Inflammatory macrophage treated with lipopolysaccharide for 4 hours (primary cell): ENCODE data around the gene ATP5PB.

Source experiments
- DNase-seq: peaks from one replicate; pipeline ENCODE4 v3.0.0-alpha.2; 2020

Gene ATP5PB

GRCh38 chr1:111446967-111447892 is 2.0 kb upstream of the ATP5PB start:
- DNase-seq = no peak

- DNase-seq = no peak
Observed at GRCh38 chr1:111448482-111448917, 764 bp upstream of the ATP5PB start.

- DNase-seq = peak; percentile 12
Observed at GRCh38 chr1:111449703-111450017, 396 bp downstream of the ATP5PB start.

DNA sequence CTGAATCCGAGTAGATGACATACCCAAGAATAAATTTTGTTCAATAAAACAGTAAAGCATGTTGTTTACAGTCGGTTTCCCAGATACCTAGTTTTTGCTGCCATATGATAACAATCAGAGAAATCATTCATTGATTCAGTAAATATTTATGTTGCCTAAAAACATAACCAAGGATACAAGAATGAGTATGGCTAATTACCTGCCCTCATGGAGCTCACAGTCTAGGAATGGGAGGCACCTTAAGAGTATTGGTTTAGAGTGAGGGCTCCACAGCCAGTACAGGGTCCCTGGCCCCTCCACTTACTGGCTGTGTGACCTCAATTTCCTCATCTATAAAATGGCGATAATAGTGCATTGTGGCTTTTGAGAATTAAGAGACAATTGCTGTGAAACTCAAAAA is 921 bp downstream of the ATP5PB start:
- DNase-seq = no peak

- no peak for DNase-seq
Observed at GRCh38 chr1:111452581-111452980, 3.3 kb downstream of the ATP5PB start.

DNA sequence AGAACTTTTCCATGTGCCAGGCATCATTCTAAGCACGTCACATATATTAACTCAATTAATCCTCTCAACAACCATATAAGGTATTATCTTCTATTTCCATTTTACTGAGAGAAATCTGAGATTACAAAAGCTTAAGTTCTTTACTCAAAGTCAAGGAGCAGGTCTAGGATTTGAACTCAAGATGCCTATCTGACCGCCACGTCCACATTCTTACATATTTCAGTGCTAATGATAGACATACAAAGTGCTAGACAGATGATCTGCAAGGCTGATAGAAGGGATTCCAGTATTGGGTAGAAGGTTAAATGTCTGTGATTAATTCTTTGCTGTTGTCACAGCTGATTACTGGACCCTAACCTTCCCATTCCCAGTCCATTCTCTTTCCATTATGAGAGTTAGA is 4.4 kb downstream of the ATP5PB start:
- DNase-seq = no peak

DNA sequence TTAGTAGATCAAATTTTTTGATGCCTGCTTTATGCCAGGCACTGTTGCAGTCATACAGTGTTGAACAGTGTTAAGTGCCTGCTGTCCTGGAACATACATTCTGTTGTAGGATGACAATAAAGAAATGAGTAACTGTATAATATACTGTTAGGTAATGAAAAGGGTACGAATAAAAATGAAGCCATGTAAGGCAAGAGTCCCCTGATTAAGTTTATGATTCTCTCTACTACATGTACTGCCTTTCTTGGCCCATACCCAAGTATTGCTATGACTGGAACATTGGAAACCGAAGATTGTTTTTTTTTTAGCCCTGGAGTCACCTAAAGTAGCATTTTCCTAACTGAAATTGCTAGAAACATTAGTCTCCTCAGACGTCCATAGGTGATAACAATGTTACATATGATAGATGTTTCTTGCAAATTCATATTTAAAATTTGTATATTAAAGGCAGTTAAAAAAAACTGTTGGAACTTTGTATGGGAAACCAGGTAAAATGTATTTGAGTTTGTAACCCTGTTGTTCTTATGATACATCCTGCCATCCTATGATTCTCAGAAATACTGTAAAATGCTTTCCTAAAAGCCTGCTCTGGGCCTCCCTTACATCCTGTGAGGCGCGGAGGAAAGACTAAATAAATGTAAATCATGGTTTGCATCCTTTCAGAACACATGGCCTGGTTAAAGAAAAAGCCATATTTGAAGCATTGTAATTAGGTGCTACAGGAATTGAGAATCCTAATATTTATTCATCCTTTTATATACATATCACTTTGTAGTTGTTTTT is 5.8 kb downstream of the ATP5PB start:
- no peak for DNase-seq

DNA sequence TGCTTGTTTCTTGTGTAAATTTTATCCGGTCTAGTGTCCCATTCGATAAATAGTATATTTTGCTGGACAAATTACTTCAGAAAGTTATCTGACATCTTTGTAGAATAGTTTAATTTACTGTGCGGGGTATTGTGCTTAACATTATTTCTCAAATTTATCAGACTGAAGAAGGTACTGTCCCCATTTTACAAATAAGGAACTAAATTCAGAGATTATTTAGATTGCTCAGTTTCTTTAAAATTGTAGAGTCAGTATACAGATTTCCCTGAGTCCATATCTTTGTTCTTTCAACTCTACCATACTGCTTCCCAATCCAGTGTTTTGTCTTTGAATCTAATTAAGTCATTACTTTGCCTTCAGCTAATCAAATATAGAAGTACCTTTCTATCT is 6.4 kb downstream of the ATP5PB start:
- no peak for DNase-seq

GRCh38 chr1:111461765-111462164 is 12.5 kb downstream of the ATP5PB start:
- no peak for DNase-seq

GRCh38 chr1:111462370-111463028 is 13.2 kb downstream of the ATP5PB start:
- no peak for DNase-seq

DNA sequence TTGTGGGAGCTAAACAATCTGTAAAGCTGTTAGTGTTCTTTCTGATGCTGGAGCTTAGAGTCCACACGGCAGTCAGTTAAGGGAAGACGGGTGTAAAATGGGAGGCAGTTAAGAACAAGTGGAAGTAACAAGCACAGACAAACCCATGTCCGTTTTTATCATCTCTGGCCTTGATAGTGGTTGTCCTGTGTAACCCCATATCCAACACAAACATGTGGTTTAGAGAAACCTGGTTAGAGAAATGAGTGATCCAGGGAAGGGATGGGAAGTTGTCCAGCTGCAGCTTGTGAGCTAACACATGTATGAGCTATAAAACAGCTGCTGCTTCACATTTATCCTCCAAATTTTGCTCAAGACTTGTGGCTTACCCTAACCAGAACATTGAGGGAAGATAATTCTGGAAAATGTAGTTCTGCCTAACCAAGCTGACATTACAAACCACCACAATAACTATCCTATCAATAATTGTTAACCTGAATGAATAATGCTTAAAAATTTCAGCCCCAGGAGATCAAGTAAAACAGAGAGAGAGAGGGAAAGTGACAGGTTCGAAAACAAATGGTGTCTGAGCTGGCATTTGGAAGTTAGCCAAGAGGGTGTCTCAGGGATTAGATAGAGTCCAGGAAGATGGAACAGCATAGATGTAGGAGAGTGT is 13.9 kb downstream of the ATP5PB start:
- DNase-seq = no peak

DNA sequence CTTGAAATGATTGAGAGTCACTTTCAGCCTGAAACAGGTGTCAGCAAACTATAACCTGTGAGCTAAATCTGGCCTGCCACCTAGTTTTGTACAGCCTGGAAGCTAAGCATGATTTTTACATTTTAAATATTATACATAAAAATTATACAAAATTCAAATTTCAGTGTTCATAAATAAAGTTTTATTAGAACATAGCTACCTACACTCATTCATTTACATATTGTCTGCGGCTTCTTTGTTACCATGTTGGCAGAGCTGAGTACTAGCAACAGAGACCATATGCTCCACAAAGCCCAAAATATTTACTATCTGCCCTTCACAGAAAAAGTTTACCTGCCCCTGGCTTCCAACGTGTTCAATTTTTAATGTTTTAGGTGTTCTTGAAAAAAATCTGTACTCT is 16.5 kb downstream of the ATP5PB start:
- DNase-seq = no peak

DNA sequence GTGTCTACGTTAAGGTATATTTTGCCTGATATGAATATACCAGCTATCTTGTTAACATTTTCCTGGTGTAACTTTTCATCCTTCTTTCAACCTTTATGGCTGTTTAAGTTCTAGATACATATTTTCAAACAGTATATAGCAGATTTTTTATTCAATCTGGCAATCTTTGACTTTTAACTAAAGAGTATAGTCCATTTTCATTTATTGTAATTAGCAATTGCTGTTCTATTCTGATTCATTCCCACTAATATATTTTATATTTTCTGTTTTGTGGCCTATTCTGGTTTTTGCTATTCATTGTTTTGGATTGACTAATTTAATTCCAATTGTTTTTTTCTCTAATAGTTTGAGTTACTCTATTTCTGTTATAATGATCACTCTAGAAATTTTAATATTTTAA is 17.2 kb downstream of the ATP5PB start:
- no peak for DNase-seq

DNA sequence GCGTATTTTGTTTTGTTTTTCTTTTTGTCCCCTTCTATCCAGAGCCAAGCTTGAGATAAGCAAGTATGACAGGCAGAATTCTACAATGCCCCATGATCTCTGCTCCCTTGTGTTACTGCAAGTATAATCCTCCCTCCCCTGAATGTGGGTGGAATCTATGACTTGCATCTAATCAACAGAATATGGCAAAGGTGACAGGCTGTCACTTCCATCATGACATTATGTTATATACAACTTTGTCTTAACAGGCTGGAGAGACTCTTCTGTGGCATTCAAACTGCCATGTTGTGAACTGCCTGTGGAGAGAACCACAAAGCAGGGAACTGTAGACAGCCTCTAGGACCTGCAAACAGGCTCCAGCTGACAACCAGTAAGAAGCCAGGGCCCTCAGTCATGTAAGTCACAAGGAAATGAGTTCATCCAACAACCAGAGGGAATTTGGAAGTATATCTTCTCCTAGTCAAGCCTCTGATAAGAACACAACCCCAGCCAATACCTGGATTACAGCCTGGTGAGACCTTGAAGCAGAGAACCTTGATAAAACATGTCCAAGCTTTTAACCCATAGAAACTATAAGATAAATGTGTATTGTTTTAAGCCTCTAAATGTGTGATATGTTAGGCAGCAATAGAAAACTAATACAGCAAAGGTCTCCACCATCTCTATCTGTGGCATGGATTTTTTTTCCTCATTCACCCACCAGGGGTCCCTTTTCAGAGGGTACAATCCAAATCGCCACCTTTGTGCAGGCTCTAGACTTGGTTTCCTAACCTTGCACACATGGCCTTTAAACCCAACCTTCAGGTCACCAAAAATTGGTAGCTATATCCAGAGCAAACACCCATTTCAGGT is 18.8 kb downstream of the ATP5PB start:
- DNase-seq = peak; percentile 60

GRCh38 chr1:111468717-111469100 is 19.4 kb downstream of the ATP5PB start:
- DNase-seq = no peak

- DNase-seq = no peak
Observed at GRCh38 chr1:111469539-111469938, 20.3 kb downstream of the ATP5PB start.

DNA sequence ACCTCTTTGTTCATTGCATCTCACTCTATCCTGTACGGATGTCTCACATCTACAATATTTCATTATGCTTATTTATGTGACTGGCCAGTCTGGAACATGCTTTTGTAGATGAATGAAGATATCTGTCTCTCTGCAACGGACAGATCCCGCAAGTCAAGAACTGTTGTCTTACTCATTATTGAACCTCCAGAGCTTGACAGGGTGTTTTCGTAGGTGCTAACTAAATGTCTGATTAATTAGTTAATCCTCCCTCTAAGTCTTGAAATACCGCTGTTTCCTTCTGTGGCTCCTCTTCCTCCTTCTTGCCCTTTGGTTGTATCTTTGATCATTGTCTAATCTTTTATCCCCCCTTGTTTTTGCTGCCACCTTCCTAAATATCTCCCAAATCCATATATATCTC is 21.3 kb downstream of the ATP5PB start:
- DNase-seq = no peak

DNA sequence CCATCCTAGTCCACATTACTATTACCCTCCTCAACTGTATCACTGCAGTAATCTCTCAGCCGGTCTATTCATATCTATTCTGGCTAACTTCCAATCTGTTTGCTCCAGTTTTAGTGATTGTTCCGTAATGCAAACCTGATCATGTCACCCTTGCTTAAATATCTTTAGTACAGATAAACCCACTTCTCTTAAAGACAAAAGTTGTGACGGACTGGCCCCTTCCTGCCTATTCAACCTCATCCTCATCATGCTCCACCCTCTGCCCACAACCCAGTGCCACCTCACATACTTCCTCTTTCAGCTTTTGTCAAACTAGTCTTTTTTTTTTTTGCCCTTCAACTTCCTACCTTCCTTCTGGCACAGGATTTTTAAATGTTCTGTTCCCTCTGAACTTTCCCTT is 21.7 kb downstream of the ATP5PB start:
- DNase-seq = peak; percentile 95

DNA sequence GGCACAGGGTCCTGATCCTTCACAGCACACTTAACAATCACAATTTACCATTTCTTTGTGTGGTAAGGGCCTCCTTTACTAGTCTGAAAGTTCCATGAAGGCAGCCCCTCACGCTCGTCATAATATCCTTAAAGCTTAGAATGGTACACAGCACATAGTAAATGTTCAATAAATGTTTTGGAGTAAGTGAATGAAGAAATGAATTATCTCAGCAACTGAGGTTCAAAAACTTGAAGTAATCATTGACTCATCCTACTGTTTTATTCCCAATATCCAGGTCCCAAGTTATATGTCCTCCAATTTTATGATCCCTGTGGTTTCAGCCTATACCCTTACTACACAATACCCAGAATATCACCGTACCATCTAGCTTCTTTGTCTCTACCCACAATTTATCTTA is 22.3 kb downstream of the ATP5PB start:
- DNase-seq = no peak

- no peak for DNase-seq
Observed at GRCh38 chr1:111474106-111474505, 24.8 kb downstream of the ATP5PB start.

DNA sequence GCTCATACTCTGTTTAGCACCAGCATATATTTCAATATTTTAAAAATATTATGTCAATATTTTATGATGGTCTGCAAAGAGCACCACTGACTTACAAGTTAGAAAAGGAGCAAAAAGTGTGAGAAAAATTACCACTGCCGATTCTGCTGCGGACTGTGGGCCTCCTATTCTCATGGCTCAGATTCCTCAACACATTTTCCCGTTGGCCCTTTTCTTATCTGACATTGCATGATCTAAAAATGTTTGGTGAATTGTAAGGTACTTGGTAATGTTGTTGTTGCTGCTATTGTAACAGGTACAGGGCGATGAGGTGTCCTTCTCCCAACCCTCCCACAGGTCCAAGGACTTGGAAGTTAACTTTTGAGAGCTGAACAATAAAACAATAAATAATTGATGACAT is 25.3 kb downstream of the ATP5PB start:
- DNase-seq = no peak

DNA sequence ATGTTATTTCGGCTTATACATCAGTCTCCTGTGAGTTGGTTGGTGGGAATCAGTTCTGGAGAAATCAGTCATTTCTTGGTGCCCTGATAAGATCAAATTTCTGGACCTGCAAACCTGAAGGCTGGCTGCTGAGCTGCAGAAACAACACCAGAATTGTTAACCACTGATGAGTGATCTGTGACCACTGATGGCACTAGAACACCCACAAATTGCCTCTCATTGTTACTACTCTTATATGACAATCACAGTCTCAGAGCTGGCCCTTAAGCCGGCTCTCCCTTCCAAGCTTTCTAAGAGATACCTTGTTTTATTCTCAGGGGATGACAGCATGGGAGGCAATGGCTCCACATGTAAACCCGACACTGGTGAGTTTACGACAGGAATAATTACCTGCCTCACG is 26.4 kb downstream of the ATP5PB start:
- no peak for DNase-seq
